Hepatocyte (in vitro differentiated cells): ENCODE data around the gene IQGAP2. TPM values are rescaled to one million over a fixed set of nuclear protein-coding genes. Genes with fewer than 3 reads are reported as not detected.

Source experiments
- DNase-seq: peaks from one replicate; pipeline ENCODE4 v3.0.0-alpha.2; 2016; ENCODE audit warnings: low spot score
- H2AFZ ChIP-seq: fragments of 200-600 bp; sonication (generic); 2 replicates; pipeline ENCODE4 v1.6.0; 2016; ENCODE audit warnings: antibody characterized with exemption, mild to moderate bottlenecking
- H3K27ac ChIP-seq: fragments of 200-600 bp; sonication (generic); 2 replicates; pipeline ENCODE4 v1.5.1; 2016; ENCODE audit warnings: mild to moderate bottlenecking
- H3K27me3 ChIP-seq: fragments of 200-600 bp; sonication (generic); 2 replicates; pipeline ENCODE4 v1.6.1; 2016
- H3K36me3 ChIP-seq: fragments of 200-600 bp; sonication (generic); replicated peaks from 2 replicates; pipeline ENCODE4 v1.5.1; 2016; ENCODE audit warnings: low read depth; ENCODE audit not compliant: insufficient read depth
- H3K4me1 ChIP-seq: fragments of 200-600 bp; sonication (generic); 2 replicates; pipeline ENCODE4 v1.5.1; 2016; ENCODE audit warnings: mild to moderate bottlenecking, moderate library complexity; ENCODE audit not compliant: insufficient read depth
- H3K4me2 ChIP-seq: fragments of 200-600 bp; sonication (generic); 2 replicates; pipeline ENCODE4 v1.6.0; 2016
- H3K4me3 ChIP-seq: fragments of 200-600 bp; sonication (generic); 2 replicates; pipeline ENCODE4 v1.5.1; 2016; ENCODE audit warnings: mild to moderate bottlenecking
- H3K79me2 ChIP-seq: fragments of 200-600 bp; sonication (generic); 2 replicates; pipeline ENCODE4 v1.6.0; 2017; ENCODE audit warnings: mild to moderate bottlenecking
- H3K9me2 ChIP-seq: fragments of 200-600 bp; sonication (generic); replicated peaks from 2 replicates; pipeline ENCODE4 v1.6.0; 2017; ENCODE audit warnings: mild to moderate bottlenecking; ENCODE audit not compliant: insufficient read depth
- H3K9me3 ChIP-seq: fragments of 200-600 bp; sonication (generic); 2 replicates; pipeline ENCODE4 v1.5.1; 2016; ENCODE audit warnings: low read depth, mild to moderate bottlenecking
- H4K20me1 ChIP-seq: fragments of 200-600 bp; sonication (generic); 2 replicates; pipeline ENCODE4 v1.6.0; 2016; ENCODE audit warnings: mild to moderate bottlenecking; ENCODE audit not compliant: insufficient read depth, poor library complexity, severe bottlenecking
- CTCF ChIP-seq: fragments of 200-600 bp; sonication (generic); IDR thresholded peaks from 2 replicates; pipeline ENCODE4 v1.5.1; 2016; ENCODE audit warnings: antibody characterized with exemption, mild to moderate bottlenecking; ENCODE audit not compliant: poor library complexity
- EZH2 ChIP-seq: fragments of 200-600 bp; sonication (generic); IDR thresholded peaks from 2 replicates; pipeline ENCODE4 v1.6.1; 2016; ENCODE audit warnings: antibody characterized with exemption, mild to moderate bottlenecking, borderline replicate concordance
- EZH2phosphoT487 ChIP-seq: fragments of 200-600 bp; sonication (generic); IDR thresholded peaks from one replicate; pipeline ENCODE4 v1.6.1; 2018; ENCODE audit warnings: antibody characterized with exemption, mild to moderate bottlenecking, low read depth, moderate library complexity; ENCODE audit not compliant: unreplicated experiment, severe bottlenecking
- WGBS: methylation state at CpG from one replicate; pipeline ENCODE4 v1.1.6; 2016; ENCODE audit warnings: low lambda C conversion rate; ENCODE audit errors: missing lambda C conversion rate; 5-methylcytosine and 5-hydroxymethylcytosine counted together
- polyA plus RNA-seq: library from polyadenylated mRNA; unstranded; fragments of >200 nt; fragmentation: Nextera tagmentation; extraction: Ambion mirVana; gene quantifications from 2 replicates; pipeline ENCODE4 v1.2.1, GENCODE V29; 2016
- total RNA-seq: library from RNA; depleted of rRNA; stranded (reverse); fragments of >200 nt; gene quantifications from 2 replicates; pipeline ENCODE4 v1.2.3, GENCODE V29; 2014

Gene IQGAP2
- 60.3 and 78.9 TPM in 2 replicates for total RNA-seq
- 34.5 and 37.2 TPM in 2 replicates for polyA plus RNA-seq

GRCh38 chr5:76402886-76403765 is at the start of gene IQGAP2:
TSS of gene IQGAP2 (plus strand) at chr5:76403285. CDS start at chr5:76403546, 261 bp downstream.
- no peak for TF ChIP-seq EZH2
- TF ChIP-seq CTCF: peak; percentile 93
- no peaks in the 10 kb centered on the region for H3K9me2 ChIP-seq
- H3K79me2 ChIP-seq: peaks cover 33% of the 10 kb centered on the region
- H3K4me2 ChIP-seq: peak within 1 kb of the TSS; percentile 90
- H3K9me3 ChIP-seq: no peaks in the 10 kb centered on the region
- no peaks in the 10 kb centered on the region for H3K36me3 ChIP-seq
- peak within 1 kb of the TSS; percentile 85 for H3K27ac ChIP-seq
- peaks cover 10% of the 10 kb centered on the region for H3K4me1 ChIP-seq
- peak within 1 kb of the TSS; percentile 95 for H3K4me3 ChIP-seq
- WGBS: under 1% methylated on average over 70 of the region's 92 CpGs
- H3K27me3 ChIP-seq: no peaks in the 10 kb centered on the region
- H2AFZ ChIP-seq: peak within 1 kb of the TSS; percentile 74
- no peaks in the 10 kb centered on the region for H4K20me1 ChIP-seq
- DNase-seq: peak; percentile 91

GRCh38 chr5:76356887-76357286 is 46.2 kb upstream of the IQGAP2 start:
- Histone ChIP-seq H3K9me2 (no peaks in the 10 kb centered on the region), H4K20me1 (no peaks in the 10 kb centered on the region), H2AFZ (no peak overlapping the region), H3K4me3 (no peak overlapping the region), H3K79me2 (no peaks in the 10 kb centered on the region), H3K4me1 (no peaks in the 10 kb centered on the region), H3K9me3 (no peaks in the 10 kb centered on the region), H3K4me2 (no peak overlapping the region), H3K27ac (no peak overlapping the region), H3K36me3 (no peaks in the 10 kb centered on the region), H3K27me3 (no peaks in the 10 kb centered on the region)
- no peak for DNase-seq
- TF ChIP-seq CTCF: no peak
- no peak for TF ChIP-seq EZH2phosphoT487
- TF ChIP-seq EZH2: no peak
- WGBS: 82% methylated on average over 5 of the region's 5 CpGs

- Histone ChIP-seq H3K9me2 (no peaks in the 10 kb centered on the region), H3K4me3 (no peak overlapping the region), H4K20me1 (no peaks in the 10 kb centered on the region), H3K9me3 (no peaks in the 10 kb centered on the region), H3K27ac (no peak overlapping the region), H2AFZ (no peak overlapping the region), H3K27me3 (no peaks in the 10 kb centered on the region), H3K36me3 (no peaks in the 10 kb centered on the region), H3K79me2 (no peaks in the 10 kb centered on the region), H3K4me2 (no peak overlapping the region), H3K4me1 (no peaks in the 10 kb centered on the region)
- no peak for DNase-seq
- TF ChIP-seq EZH2phosphoT487 (no peak), CTCF (no peak), EZH2 (no peak)
- 78% methylated on average over 17 of the region's 17 CpGs for WGBS
Measured at GRCh38 chr5:76363352-76364225, 39.5 kb upstream of the IQGAP2 start.
